Liver (tissue), 3 donors: ENCODE measurements around the gene PHTF2.

Source experiments
- CTCF ChIP-seq: fragments of 150-350 bp; IDR thresholded peaks from 2 replicates; pipeline ENCODE4 v1.5.1; 2017; ENCODE audit warnings: improper control_type of control experiment, low read depth, low read length; ENCODE audit not compliant: missing input control
- EGR1 ChIP-seq, 2 donors: IDR thresholded peaks; 2 replicates each; pipeline ENCODE4 v1.6.1; 2016 to 2018; ENCODE audit warnings: antibody characterized with exemption in 2 of 2, low read depth in 2 of 2
- FOXA1 ChIP-seq: IDR thresholded peaks from 2 replicates; pipeline ENCODE4 v1.6.1; 2016; ENCODE audit warnings: antibody characterized with exemption
- GABPA ChIP-seq, 2 donors: IDR thresholded peaks in 1 of 2; conservative IDR thresholded peaks in 1 of 2; 2 replicates each; pipeline ENCODE4 v1.6.1; 2016; ENCODE audit warnings: antibody characterized with exemption in 2 of 2, mild to moderate bottlenecking in 1 of 2, moderate library complexity in 1 of 2
- MAX ChIP-seq: IDR thresholded peaks from 2 replicates; pipeline ENCODE4 v1.6.1; 2016; ENCODE audit warnings: antibody characterized with exemption
- NR2F2 ChIP-seq: IDR thresholded peaks from 2 replicates; pipeline ENCODE4 v1.6.1; 2016; ENCODE audit warnings: antibody characterized with exemption
- RAD21 ChIP-seq, 2 donors: IDR thresholded peaks; 2 replicates each; pipeline ENCODE4 v1.6.1; 2016; ENCODE audit warnings: antibody characterized with exemption in 2 of 2, mild to moderate bottlenecking in 2 of 2
- RXRA ChIP-seq, 2 donors: IDR thresholded peaks; 2 replicates each; pipeline ENCODE4 v1.6.1; 2017 to 2018; ENCODE audit warnings: antibody characterized with exemption in 2 of 2, mild to moderate bottlenecking in 1 of 2
- SP1 ChIP-seq: IDR thresholded peaks from 2 replicates; pipeline ENCODE4 v1.6.1; 2018; ENCODE audit warnings: antibody characterized with exemption, mild to moderate bottlenecking
- TAF1 ChIP-seq: conservative IDR thresholded peaks from 2 replicates; pipeline ENCODE4 v1.6.1; 2016; ENCODE audit warnings: antibody characterized with exemption, mild to moderate bottlenecking
- YY1 ChIP-seq: IDR thresholded peaks from 2 replicates; pipeline ENCODE4 v1.6.1; 2016; ENCODE audit warnings: antibody characterized with exemption, mild to moderate bottlenecking
- TF ChIP-seq, protein P1 (sequence below): IDR thresholded peaks from 2 replicates; pipeline ENCODE4 v1.6.1; 2016; ENCODE audit warnings: antibody characterized with exemption
- TF ChIP-seq, protein P2 (sequence below): IDR thresholded peaks from 2 replicates; pipeline ENCODE4 v1.6.1; 2016; ENCODE audit warnings: antibody characterized with exemption, mild to moderate bottlenecking
- TF ChIP-seq, protein P3 (sequence below): IDR thresholded peaks from 2 replicates; pipeline ENCODE4 v1.6.1; 2016; ENCODE audit warnings: antibody characterized with exemption
- donor health status: healthy.
- donor health status: healthy.

- TF ChIP-seq CTCF, result no peak
- TF ChIP-seq, protein P1, sequence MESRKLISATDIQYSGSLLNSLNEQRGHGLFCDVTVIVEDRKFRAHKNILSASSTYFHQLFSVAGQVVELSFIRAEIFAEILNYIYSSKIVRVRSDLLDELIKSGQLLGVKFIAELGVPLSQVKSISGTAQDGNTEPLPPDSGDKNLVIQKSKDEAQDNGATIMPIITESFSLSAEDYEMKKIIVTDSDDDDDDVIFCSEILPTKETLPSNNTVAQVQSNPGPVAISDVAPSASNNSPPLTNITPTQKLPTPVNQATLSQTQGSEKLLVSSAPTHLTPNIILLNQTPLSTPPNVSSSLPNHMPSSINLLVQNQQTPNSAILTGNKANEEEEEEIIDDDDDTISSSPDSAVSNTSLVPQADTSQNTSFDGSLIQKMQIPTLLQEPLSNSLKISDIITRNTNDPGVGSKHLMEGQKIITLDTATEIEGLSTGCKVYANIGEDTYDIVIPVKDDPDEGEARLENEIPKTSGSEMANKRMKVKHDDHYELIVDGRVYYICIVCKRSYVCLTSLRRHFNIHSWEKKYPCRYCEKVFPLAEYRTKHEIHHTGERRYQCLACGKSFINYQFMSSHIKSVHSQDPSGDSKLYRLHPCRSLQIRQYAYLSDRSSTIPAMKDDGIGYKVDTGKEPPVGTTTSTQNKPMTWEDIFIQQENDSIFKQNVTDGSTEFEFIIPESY, result no peak
- TF ChIP-seq TAF1, result no peak
- TF ChIP-seq RAD21 (IDR thresholded peaks at IDR 0.05), result no peak
- TF ChIP-seq SP1, result no peak
- no peak for TF ChIP-seq EGR1 (IDR thresholded peaks at IDR 0.05; ENCODE audit: low read depth in 2 of 2)
- no peak for TF ChIP-seq MAX
- TF ChIP-seq YY1, result no peak
- TF ChIP-seq, protein P2, sequence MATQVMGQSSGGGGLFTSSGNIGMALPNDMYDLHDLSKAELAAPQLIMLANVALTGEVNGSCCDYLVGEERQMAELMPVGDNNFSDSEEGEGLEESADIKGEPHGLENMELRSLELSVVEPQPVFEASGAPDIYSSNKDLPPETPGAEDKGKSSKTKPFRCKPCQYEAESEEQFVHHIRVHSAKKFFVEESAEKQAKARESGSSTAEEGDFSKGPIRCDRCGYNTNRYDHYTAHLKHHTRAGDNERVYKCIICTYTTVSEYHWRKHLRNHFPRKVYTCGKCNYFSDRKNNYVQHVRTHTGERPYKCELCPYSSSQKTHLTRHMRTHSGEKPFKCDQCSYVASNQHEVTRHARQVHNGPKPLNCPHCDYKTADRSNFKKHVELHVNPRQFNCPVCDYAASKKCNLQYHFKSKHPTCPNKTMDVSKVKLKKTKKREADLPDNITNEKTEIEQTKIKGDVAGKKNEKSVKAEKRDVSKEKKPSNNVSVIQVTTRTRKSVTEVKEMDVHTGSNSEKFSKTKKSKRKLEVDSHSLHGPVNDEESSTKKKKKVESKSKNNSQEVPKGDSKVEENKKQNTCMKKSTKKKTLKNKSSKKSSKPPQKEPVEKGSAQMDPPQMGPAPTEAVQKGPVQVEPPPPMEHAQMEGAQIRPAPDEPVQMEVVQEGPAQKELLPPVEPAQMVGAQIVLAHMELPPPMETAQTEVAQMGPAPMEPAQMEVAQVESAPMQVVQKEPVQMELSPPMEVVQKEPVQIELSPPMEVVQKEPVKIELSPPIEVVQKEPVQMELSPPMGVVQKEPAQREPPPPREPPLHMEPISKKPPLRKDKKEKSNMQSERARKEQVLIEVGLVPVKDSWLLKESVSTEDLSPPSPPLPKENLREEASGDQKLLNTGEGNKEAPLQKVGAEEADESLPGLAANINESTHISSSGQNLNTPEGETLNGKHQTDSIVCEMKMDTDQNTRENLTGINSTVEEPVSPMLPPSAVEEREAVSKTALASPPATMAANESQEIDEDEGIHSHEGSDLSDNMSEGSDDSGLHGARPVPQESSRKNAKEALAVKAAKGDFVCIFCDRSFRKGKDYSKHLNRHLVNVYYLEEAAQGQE, result no peak
- TF ChIP-seq, protein P3, sequence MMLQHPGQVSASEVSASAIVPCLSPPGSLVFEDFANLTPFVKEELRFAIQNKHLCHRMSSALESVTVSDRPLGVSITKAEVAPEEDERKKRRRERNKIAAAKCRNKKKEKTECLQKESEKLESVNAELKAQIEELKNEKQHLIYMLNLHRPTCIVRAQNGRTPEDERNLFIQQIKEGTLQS, result no peak
- no peak for TF ChIP-seq RXRA (IDR thresholded peaks at IDR 0.05)
- no peak for TF ChIP-seq NR2F2
- TF ChIP-seq FOXA1, result no peak
- TF ChIP-seq GABPA (IDR thresholded peaks at IDR 0.05 in 1 of 2, conservative IDR thresholded peaks at IDR 0.05 in 1 of 2), result no peak
Observed at GRCh38 chr7:77989981-77990566, 191.5 kb downstream of the PHTF2 start.
